ENCODE measurements around the gene DPP7. TPM values are rescaled to one million over a fixed set of nuclear protein-coding genes. Genes with fewer than 3 reads are reported as not detected.

Gene DPP7
- total and polyA plus RNA-seq, 7 donors = 34.8 to 75.3 (median 67.4) TPM

DNA sequence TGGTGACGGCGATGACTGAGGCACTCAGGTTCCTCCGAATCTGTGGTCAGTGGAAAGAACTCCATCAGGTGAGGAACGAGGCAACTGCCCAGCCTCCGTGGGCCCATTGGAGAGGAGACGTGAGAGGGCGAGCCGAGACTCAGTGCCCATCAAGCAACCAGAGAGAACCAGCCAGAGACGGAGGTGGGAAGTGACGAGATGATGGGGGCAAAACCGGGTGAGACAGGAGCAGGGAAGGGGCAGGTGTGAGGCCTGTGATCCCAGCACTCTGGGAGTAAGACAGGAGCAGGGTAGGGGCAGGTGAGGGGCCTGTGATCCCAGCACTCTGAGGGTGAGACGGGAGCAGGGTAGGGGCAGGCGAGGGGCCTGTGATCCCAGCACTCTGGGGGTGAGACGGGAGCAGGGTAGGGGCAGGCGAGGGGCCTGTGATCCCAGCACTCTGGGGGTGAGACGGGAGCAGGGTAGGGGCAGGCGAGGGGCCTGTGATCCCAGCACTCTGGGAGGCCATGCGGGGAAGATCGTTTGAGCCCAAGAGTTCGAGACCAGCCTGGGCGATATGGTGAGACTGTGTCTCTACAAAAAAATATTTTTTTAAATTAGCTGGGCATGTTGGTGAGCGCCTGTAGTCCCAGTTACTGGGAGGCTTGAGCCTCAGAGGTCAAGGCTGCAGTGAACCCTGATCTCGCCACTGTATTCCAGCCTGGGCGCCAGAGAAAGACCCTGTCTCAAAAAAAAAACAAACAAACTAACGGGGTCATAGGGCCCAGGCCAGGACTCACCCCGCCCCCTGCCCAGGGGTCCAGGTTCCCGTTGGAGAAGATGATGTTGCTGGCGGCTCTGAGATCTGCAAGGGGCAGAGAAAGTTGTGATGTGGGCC is 3.4 kb downstream of the DPP7 start:
- ATAC-seq = no peak
- H3K27ac ChIP-seq = no peak overlapping the region
- TF ChIP-seq CTCF (IDR thresholded peaks at IDR 0.05) = no peak

GRCh38 chr9:137110147-137110910 is 4.2 kb downstream of the DPP7 start:
- intact Hi-C loops (cut with DNase I) = no loop called here
- no peak for TF ChIP-seq CTCF (IDR thresholded peaks at IDR 0.05)
- DNase-seq (peak in 1 of 2 donors; percentile 49), ATAC-seq (no peak)
- Histone ChIP-seq H3K36me3 (ENCODE audit: insufficient read depth in 1 of 2, low read depth in 1 of 2) (peaks cover 0 to 75% of the 10 kb centered on the region in 2 donors), H3K27me3 (ENCODE audit: insufficient read depth in 3 of 3, low read length in 2 of 3) (no peaks in the 10 kb centered on the region), H3K4me3 (no peak overlapping the region), H3K4me1 (peaks cover 5% of the 10 kb centered on the region), H3K27ac (no peak overlapping the region), H3K9me3 (no peaks in the 10 kb centered on the region)
- 85 to 92% (median 88%) methylated on average over 37 to 38 of the region's 38 CpGs for WGBS, 3 donors

More for the DNA sequence above, 3.4 kb downstream of the DPP7 start:
- no peak for DNase-seq
- H3K4me1 ChIP-seq = peaks cover 5% of the 10 kb centered on the region
- intact Hi-C loops (cut with DNase I) = no loop called here
- WGBS, 3 donors = 85 to 88% (median 85%) methylated on average over 26 to 28 of the region's 28 CpGs
- no peaks in the 10 kb centered on the region for H3K9me3 ChIP-seq
- H3K4me3 ChIP-seq = no peak overlapping the region
- H3K36me3 ChIP-seq (ENCODE audit: insufficient read depth in 1 of 2, low read depth in 1 of 2) = peaks cover 0 to 66% of the 10 kb centered on the region in 2 donors
- no peaks in the 10 kb centered on the region for H3K27me3 ChIP-seq (ENCODE audit: insufficient read depth in 3 of 3, low read length in 2 of 3)

GRCh38 chr9:137109250-137110146 is 5.0 kb downstream of the DPP7 start:
- DNase-seq (no peak), ATAC-seq (peak in 1 of 4 donors; percentile 12)

More at GRCh38 chr9:137109250-137110146, 5.0 kb downstream of the DPP7 start:
- Histone ChIP-seq H3K27ac (no peak overlapping the region), H3K4me1 (no peaks in the 10 kb centered on the region), H3K27me3 (ENCODE audit: insufficient read depth in 3 of 3, low read length in 2 of 3) (no peaks in the 10 kb centered on the region), H3K36me3 (ENCODE audit: insufficient read depth in 1 of 2, low read depth in 1 of 2) (peaks cover 0 to 83% of the 10 kb centered on the region in 2 donors), H3K9me3 (no peaks in the 10 kb centered on the region), H3K4me3 (no peak overlapping the region)
- 77 to 79% (median 78%) methylated on average over 30 to 34 of the region's 34 CpGs for WGBS, 3 donors
- intact Hi-C loops (cut with DNase I) = no loop called here
- TF ChIP-seq CTCF (IDR thresholded peaks at IDR 0.05) = no peak
